DMS153 treated with DMSO at 0.1 percent for 48 hours (cell line): ENCODE data around the gene GPR132.
"Not testable (repeated sequence)": the region's sequence is repeated elsewhere in the genome, so short reads cannot be mapped to it uniquely, and the experiment has no call there.

Experiments
- DNase-seq: peaks from one replicate; lab custom pipeline; 2025; ENCODE audit not compliant: unreplicated experiment; lab: John Stamatoyannopoulos, UW

Gene GPR132

DNA sequence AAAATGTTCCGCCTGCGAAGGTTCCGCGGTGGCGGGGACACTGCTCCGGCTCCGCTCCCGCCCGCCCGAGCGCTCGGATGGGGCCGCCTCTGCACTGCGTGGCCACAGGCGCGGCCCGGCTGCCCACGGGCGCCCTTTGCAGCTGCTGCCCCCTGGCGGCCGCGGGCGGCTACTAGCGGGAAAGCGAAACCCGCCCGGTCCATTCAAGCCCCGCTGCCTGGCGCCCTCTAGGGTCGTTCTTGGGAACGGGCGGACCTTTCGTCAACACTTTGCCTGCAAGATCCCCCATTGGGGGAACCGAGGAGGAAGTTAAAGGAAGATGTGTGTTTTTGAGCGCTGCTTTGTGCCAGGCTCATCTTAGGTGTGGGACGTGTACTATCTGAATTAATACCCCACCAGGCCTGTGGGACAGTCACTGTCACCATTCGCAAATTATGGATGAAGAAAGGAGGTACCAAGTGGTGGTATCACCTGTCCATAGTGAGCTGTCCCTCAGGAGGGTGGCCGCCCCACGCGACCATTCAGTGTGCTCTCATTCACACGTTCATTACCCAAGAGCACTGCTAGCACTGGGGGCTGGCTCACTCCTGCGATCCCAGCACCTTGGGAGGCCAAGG lies 19.4 kb downstream of the GPR132 start:
- DNase-seq: no peak

DNA sequence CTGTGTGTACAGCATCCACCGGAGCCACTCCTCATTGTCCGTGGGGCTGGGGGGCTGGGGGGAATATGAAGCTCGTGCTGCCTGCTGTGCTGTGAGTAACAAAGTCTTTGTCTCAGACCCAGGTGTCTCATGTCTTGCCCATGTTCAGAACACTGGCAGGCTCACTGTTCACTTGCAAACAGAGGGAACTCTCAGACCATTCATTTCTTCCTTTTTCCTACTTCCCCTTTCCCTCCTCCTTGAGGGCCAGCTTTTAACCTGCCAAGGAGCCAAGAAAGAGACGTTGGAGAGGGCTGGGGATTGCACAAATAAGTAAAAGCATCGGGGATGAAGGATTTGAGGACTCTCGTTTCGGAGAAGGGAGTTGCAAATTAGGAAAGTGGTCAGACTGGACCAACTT lies 21.6 kb downstream of the GPR132 start:
- no peak for DNase-seq

DNA sequence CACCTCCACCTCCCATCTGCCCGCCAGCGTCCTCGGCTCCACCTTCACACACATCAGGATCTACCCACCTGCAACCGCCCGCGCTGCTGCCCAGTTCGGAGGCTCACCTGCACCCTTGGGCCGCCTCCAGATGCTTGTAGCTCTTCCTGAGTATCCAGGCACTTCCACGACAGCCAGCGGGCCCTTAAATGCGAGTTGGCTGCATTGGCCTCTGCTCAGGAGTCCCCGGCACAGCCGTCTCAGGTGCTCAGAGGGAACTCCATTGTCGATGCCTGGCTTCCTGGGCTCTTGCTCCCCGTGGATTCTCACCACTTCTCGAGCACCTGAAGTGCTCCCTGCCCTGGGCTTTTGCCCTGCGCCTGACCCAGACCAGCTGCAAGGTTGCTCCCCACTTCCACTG lies 22.4 kb downstream of the GPR132 start:
- no peak for DNase-seq

DNA sequence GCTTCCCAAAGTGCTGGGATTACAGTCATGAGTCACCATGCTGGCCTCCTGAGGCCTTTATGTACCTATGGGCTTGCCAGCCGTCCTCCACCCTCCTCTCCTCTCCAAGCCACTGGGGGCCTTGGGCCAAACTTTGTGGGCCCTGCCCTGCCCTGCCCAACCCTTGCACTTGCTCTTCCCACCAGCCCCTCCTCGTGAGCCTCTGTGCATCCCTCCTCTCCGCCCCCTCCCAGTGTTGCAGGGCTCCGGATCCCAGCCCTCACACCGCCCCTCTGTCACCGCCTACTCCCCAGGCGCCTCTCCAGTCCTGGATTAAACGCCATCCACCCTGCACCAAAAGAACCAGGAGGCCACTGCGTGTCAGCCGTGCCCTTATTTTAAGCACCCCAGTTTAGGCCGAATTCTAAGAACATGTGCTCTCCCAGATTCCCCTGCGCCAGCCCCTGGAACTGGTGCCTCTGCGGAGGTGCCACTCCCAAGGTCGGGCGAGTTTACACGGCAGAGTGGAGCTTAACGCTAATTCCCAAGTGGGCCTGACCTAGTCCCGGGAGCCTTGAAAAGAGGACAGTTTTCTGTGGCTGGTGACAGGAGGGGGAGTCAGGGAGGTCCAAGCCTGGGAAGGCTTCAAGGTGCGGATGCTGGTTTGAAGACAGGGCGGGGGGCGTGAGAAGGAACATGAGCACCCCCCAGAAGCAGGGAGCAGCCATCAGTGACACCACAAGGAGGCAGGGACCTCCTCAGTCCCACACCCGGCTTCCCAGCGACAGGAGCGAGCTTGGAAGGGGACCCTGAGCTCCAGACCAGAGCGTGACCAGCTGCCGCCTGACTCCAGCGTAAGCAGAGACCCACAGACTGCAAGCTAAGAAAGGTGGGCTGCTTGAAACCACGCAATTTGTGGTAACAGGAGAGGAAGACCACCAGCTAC lies 23.1 kb downstream of the GPR132 start:
- DNase-seq: no peak

DNA sequence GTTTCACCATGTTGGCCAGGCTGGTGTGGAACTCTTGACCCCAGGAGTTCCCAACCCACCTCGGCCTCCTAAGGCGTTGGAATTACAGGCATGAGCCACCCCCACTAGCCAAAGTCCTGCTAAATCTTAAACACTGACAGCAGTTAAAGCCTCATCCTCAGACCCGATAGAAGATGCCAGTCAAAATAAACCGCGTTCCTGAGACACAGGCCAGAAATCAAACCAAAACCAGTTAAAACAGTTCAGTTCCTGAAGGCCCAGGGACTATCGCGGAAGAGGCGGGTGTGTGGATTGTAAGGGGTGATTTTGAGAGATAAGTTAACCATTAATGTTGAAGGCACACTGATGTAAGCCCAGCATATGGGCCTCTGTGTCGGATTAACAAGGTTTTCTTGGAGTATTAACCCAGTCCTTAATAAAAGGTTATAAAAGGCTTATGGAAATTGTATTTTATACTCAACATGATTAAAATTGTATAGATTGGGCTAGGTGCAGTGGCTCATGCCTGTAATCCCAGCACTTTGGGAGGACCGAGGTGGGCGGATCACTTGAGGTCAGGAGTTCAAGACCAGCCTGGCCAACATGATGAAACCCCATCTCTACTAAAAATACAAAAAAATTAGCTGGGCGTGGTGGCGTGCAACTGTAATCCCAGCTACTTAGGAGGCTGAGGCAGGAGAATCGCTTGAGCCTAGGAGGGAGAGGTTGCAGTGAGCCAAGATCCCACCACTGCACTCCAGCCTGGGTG lies 25.6 kb downstream of the GPR132 start:
- DNase-seq: no peak

DNA sequence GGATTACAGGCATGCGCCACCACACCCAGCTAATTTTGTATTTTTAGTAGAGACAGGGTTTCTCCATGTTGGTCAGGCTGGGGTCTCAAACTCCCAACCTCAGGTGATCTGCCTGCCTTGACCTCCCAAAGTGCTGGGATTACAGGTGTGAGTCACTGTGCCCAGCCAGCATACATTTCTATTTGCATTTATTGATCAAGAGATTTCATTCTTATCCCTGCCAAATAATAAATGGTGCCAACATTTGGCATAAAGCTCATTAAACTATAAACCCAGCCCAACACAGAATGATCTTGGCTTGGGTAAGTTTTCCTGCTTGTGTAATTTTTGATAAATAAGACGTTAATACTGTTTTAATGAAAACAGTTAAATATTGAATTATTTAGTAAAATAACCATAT lies 29.6 kb downstream of the GPR132 start:
- not testable (repeated sequence) for DNase-seq

DNA sequence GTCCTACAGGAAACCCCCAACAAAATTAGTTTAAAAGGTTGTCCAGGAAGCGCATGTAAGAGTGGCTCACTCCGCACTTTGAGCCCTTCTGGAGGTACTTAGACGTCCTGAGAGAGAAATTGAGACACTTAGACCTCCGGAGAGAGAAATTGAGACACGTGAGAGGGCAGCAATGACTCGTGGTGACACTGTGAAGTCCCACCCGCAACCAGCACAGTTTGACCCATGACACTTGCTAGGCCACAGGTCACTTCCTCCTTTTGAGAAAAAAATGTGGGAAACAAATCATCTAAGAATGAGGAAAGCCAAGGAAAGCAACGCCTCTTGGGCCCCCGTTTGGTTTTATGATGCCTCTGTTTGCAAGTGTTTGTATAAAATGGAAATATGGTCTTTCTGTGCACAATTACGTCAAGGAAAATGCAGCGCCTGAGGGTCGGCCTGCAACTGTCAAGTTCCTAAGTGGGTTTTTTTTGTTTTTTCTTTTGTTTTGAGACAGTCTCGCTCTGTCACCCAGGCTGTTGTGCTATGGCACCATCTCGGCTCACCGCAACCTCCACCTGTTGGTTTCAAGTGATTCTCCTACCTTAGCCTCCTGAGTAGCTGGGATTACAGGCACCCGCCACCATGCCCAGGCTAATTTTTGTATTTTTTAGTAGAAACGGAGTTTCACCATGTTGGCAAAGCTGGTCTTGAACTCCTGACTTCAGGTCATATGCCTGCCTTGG lies 30.8 kb downstream of the GPR132 start:
- DNase-seq: no peak

DNA sequence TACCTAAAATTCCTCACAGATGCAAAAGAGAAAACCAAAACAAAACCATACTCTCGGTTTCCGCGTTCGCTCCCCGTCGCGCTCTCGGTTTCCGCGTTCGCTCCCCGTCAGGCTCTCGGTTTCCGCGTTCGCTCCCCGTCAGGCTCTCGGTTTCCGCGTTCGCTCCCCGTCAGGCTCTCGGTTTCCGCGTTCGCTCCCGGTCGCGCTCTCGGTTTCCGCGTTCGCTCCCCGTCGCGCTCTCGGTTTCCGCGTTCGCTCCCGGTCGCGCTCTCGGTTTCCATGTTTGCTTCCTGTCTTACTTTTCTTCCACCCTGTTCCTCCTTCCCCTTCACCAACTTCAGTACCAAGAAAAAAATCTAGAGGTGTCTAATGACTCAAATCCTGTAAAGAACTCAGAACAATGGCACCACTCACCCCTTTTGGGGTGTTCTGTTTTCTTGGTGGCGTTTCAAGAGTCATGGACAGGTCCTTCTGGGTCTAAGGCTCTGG lies 31.8 kb downstream of the GPR132 start:
- DNase-seq: not testable (repeated sequence)

DNA sequence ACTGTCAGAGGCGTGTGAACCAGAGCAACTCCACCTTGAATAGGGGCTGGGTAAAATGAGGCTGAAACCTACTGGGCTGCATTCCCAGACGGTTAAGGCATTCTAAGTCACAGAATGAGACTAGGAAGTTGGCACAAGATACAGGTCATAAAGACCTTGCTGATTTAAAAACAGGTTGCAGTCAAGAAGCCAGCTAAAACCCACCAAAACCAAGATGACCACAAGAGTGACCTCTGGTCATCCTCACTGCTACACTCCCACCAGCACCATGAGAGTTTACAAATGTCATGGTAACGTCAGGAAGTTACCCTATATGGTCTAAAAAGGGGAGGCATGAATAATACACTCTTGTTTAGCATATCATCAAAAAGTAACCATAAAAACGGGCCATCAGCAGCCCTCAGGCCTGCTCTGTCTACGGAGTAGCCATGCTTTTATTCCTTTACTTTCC lies 32.8 kb downstream of the GPR132 start:
- not testable (repeated sequence) for DNase-seq

DNA sequence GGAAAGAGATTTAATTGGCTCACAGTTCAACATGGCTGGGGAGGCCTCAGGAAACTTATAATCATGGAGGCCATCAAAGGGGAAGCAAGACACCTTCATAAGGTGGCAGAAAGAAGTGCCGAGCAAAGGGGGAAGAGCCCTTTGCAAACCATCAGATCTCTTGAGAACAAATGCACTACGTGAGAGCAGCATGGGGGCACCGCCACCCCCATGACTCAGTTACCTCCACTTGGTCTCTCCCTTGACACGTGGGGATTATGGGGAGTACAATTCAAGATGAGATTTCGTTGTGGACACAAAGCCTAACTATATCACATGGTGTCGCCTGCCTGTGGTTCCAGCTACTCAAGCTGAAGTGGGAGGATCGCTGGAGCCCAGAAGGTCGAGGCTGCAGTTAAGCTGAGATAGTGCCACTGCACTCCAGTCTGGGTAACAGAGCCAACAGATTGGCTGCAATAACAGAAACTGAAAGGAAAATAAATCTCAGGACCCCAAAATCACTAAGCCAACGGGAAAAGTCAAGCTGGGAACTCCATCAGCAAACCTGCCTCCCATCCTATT lies 34.3 kb downstream of the GPR132 start:
- no peak for DNase-seq

DNA sequence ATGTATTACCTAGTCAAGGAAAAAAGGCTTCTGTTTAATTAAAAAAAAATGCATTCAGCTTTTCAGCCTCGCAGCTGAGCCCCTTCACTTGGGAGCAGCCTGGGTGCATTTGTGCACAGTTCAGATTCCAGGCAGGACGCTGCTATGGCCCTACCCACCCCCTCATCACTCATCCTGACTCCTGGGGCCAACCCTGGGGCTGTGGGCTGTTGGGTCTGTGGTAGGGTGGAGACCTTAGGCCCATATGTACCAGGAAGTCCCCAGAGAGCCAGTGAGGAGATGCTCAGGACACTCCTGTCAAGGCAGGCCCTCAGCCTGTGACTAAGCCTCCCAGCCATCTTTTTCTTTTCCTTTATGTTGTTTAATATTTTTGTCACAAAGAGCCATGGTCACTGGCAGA lies 35.0 kb downstream of the GPR132 start:
- DNase-seq: no peak

DNA sequence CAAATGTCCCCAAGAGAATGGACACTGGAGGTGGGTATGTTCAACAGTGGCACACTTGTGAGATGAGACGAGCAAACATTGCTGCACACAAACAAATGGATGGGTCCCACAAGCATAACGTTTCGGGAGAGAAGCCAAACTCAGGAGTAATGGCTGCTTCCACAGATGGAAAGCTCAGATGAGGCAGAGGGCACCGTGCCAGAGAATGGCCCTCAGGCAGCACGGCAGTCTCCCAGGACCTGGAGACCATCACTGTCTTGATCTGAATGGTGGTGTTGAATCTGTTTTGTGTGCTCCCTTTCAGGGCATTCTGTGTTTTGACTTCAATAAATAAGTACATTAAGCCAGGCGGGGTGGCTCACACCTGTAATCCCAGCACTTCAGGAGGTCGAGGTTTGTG lies 35.8 kb downstream of the GPR132 start:
- no peak for DNase-seq

DNA sequence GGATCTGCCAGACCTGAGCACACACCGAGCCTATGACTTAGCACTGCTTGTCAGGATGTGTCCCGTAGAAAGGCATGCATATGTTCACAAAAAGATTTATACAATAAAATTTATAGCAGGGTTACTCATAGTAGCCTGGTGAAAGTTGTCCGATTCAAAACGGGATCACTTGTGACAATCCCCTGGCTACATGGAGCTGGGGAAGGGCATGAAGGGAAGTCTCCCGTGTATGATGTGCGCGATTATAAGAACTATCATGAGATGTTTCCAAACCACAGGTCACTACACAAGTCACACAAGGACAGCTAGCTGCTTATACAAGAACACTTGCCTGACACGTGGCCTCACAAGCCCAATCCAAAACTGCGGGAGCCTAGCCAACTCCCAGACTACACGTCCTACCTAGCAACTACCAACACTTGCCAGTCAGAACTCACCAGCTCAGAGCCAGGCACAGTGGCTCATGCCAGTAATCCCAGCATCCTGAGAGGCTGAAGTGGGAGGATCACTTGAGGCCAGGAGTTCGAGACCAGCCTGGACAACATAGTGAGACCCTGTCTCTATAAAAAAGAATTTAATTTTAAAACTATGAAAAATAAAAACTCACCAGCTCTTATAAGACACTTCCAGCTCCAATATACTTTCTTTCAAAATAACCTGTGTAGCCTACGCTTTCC lies 36.8 kb downstream of the GPR132 start:
- no peak for DNase-seq

DNA sequence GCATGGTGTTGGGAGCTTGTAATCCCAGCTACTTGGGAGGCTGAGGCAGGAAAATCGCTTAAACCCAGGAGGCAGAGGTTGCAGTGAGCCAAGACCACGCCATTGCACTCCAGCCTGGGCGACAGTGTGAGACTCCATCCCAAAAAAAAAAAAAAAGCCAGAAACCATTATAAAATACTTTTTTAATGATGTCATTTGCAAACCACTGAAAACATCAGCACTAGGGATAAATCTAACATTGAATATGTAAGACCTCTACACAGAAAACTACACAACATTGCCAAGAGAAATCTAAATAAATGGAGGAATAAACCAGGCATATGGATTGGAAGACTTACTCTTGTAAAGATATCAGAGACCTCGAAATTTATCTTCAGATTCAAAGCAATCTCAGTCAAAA lies 37.5 kb downstream of the GPR132 start:
- DNase-seq: not testable (repeated sequence)

DNA sequence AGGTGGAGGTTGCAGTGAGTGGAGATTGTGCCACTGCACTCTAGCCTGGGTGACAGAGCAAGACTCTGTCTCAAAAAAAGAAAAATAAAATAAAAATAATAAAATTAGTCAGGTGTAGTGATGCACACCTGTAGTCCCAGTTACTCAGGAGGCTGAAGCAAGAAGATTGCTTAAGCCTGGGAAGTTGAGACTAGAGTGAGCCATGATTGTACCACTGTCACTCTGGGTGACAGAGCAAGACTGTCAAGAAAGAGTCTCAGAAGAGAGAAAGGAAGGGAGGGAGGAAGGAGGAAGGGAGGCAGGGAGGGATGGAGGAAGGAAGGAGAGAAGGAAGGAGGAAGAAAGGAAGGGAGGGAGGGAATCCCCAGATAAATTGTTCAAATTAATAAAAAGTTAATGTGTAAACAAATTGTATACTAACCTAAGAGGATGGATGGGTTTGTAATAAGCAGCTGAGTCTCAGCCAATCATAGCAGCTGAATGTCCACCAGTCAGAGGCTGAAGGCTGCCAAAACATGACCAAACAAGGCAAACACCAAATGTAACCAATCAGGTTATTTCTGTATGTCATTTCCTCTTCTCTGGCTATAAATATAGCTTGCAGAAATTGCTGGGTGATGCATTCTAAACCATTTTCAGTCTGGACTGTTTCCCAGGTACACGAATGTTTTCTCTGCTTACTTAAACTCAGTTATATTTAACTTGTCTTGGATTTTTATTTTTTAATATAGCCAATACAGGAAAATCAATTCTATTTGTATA lies 38.2 kb downstream of the GPR132 start:
- DNase-seq: no peak

DNA sequence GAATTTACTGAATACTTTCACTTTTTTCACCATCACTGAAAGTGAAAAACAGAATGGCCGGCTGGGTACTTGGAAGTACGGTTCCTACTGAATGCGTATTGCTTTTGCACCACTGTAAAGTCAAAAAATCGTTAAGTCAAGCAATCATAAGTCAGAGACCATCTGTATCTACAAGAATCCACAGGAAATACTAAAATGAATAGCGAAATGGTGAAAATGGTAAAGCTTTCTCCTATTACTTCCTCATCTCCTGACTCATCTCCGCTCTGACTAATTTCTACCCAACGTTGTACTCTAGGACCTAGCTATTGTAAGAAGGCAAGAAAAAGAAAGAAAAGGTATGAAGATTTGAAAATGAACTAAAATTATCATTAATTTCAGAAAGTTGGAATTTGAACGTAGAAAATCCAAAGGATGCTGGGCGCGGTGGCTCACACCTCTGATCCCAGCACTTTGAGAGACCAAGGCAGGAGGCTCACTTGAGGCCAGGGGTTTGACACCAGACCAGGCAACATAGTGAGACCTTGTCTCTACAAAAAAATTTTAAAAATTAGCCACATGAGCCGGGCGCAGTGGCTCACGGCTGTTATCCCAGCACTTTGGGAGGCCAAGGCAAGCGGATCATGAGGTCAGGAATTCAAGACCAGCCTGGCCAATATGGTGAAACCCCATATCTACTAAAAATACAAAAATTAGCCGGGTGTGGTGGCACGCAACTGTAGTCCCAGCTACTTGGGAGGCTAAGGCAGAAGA lies 39.0 kb downstream of the GPR132 start:
- DNase-seq: no peak

DNA sequence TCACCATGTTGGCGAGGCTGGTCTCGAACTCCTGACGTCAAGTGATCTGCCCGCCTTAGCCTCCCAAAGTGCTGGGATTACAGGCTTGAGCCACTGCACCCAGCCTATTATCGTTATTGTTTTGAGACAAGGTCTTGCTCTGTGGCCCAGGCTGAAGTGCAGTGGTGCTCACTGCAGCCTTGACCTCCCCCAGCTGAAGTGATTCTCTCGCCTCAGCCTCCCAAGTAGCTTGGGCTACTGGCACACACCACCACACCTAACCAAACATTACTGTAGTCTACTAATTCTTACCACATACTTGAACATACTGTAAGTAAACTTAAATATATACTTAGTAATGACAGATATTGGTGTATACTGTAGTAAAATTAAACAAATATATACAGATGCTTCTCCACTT lies 39.8 kb downstream of the GPR132 start:
- no peak for DNase-seq

DNA sequence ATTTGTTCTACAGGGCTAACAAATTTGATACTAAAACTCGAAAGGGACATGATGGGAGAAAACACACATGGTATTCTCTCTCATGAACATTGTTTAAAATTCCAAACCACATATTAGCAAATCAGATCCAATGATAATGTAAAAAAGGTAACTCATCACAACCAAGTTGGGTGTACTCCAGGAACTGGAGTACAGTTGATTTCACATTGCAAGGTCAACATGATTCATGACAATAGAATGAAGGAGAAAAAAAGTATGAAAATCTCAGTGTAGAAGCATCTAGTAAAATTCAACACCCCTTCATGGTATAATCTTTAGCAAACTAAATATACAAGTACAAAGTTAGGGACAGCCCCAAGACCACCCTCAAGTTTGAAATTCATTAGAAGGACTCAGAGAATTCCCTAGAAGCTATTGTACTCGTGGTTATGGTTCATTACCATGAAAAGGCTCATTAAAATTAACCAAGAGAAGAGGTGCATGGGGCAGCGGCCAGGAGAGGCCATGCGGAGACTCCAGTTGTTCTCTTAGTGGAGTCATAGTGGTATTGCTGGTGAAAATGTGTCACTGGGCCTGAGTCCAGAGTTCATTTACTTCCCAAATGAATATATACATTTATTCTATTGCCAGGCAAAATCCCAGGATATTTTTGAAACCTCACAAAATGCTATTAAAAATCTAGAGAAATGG lies 41.3 kb downstream of the GPR132 start:
- no peak for DNase-seq
